GM19395 (cell line): Measurements from ENCODE around the gene NRSN2.
"Not testable (repeated sequence)": the region's sequence is repeated elsewhere in the genome, so short reads cannot be mapped to it uniquely, and the experiment has no call there.

Experiments
- ATAC-seq: cut with Tn5 transposase; IDR thresholded peaks from one replicate; pipeline ENCODE4 v1.9.1; 2021; ENCODE audit warnings: mild to moderate bottlenecking, moderate library complexity; ENCODE audit not compliant: unreplicated experiment

The NRSN2 gene

DNA sequence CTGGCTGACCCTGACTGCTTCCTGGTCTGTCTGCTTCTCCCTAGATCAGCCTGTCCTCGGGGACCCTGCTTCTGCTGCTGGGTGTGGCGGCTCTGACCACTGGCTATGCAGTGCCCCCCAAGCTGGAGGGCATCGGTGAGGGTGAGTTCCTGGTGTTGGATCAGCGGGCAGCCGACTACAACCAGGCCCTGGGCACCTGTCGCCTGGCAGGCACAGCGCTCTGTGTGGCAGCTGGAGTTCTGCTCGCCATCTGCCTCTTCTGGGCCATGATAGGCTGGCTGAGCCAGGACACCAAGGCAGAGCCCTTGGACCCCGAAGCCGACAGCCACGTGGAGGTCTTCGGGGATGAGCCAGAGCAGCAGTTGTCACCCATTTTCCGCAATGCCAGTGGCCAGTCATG is 6.3 kb downstream of the NRSN2 start:
- ATAC-seq, result no peak

DNA sequence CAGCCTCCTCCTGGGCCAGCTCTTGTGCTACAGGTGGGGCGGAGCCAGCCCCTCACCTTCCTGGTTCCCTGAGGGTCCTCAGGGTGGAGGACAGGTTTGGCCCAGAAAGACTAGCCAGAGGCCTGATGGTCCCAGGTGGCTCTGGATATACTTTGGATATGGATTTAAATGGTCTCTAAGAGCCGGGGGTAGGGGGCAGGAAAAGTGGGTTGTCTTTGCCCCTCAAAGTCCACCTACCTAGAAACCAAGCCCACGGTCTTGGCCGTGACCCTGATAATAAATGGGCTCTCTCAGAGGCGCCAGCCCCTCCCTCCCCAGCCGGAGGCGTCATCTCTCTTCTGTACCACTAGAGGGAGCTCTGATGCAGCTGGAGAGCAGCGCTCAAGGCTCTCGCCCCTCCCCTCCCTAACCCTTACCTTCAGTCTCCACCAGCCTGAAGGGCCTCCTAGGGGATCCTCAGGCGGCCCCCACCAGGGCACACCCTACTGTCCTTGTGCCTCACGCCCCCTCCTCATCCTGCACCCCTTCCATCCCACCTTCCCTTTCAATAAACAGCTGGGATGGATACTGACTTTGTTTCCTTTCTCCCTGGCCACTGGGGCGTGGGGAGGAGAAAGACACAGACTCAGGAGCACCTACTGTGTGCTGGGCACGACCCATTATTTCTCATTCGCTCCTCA is 7.5 kb downstream of the NRSN2 start:
- ATAC-seq, result peak; percentile 85

DNA sequence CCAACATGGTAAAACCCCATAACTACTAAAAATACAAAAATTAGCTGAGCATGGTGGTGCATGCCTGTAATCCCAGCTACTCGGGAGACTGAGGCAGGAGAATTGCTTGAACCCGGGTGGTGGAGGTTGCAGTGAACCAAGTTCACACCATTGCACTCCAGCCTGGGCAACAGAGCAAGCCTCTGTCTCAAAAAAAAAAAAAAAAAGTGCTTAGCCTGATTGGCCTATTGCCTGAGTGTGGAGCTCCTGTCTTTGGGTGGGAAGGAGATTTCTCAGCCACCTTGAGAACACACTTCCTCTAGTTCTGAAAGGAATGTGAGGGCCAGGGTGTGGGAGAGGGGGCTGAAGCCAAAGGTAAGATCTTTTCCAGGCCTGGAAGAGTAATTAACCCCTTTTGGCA is 9.2 kb downstream of the NRSN2 start:
- not testable (repeated sequence) for ATAC-seq

DNA sequence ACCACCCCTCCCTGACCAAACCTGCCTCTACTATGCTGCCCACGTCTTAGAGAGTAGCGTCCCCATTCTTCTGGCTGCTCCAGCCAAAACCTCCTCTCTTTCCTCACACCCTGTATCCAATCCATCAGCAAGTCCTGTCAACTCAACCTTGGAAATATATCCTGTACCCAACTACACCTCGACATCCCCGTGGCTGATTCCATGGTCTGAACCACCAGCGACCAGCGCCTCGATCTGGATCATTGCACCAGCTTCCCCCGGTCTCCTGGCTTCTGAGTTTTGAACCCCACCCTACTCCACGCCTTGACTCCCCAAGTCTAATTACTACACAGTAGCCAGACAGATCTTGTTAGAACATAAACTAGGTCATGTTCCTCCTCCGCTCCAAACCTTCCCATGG is 9.8 kb downstream of the NRSN2 start:
- ATAC-seq, result no peak

DNA sequence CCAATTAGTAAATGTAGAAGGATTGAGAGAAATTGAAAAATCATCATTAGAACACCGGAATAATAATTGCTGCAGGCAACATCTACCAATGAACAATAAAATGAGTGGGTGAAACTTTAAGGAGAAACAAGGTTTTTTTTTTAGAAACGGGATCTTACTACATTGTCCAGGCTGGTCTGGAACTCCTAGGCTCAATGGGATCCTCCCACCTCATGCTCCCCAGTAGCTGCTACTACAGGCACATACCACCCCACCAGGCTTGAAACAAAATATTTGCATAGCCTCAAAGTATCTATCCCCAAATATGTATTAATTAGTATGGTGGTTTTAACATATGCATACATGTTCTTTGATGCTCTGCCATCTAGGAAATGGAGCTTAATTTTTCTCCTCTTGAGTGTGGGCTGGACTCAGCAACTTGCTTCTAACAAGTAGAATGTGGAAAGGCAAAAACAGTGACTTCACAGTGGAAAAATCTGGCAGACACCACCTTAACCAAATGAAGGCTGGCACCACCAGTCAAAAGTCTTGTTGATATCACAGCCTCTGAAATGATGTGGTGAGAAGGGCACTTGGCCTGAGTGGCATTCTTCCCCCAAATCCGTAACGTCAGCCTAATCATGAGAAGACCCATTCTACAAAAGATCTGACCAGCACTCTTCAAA is 12.1 kb downstream of the NRSN2 start:
- ATAC-seq, result no peak

DNA sequence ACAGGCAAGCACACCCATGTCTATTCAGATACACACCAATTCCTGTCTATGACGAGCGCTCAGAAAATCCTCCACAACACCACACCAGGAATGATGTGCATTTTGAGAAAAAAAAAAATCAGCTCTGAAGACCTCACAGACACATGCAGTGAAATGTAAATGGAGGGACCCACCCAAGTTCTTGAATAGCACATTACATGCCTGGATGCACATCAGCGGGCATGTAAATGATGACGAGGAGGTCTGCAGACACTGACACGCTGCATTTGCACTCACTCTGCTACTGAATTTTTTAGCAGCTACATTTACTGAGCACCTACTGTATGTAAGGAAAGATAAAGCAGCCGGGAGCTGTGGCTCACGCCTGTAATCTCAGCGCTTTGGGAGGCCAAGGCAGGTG is 14.7 kb downstream of the NRSN2 start:
- no peak for ATAC-seq

DNA sequence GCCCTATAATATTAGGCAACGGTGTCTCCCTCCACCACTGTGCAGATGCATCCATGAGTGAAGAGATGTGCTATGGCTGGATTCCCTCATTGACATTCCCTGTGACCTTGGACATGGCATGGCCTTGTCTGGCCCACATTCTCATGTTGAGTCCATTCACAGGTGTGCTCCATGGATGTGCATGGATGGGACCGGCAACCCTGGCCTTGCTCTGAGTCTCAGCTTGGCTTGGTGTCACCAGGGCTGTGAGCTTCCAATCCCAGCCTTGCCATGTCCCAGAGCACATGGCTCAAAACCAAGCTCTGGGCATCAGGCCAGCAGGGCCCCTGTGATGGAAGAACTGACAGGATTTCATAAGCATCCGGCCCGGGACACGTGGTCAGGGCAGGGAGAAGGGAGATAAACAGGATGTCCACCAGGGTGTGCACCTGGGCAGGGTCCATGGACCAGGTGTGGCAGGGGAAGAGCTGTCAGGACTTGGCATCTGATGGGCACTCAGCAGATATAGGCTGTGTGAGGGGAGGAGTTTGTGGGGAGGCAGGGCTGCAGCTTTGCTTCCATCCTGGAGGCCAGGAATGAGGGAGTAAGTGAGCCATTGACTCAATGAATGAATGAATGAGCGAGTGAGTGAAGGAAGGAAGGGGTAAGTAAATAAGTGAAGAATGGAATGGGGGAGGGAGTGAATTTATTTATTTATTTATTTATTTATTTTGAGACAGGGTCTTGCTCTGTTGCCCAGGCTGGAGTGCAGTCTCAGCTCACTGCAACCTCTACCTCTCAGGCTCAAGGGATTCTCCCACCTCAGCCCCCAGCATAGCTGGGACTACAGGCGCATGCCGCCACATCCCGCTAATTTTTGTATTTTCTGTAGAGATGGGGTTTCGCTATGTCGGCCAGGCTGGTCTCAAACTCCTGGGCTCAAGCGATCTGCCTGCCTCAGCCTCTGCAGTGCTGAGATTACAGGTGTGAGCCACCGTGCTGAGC is 15.7 kb downstream of the NRSN2 start:
- no peak for ATAC-seq

DNA sequence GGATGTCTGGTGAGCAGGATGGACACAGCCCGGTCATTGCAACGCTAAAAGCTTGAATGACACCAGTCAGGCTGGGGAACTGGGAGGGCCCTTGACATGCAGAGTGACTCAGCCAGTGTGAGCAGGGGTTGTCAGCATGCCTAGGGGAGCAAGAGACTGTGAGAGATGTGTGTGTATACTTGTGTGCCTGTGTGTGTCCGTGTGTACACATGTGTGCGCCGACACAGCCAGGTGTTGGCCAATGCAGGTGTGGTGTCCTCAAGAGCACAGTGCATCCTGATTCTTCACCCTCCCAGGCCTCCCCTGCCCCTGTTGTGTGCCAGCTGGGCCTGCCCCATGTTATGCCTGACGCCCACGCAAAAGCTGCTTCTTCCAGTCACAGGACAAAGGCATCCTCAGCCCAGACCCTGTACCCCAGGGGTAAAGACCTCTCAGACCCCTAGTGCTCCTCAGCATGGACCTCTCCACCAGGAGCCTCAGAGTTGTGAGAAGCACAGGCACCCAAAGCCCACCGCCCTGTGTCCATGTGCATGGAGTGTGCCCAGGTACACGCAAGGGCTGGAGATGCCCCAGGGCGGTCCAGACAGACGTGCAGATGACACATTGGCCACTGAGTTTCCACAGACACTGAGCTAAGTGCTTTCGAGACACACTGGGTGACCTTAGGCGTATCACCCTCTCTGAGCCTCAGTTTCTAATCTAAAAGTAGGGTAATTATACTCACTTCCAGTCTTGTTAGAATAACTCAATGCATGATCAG is 16.6 kb downstream of the NRSN2 start:
- ATAC-seq, result no peak

DNA sequence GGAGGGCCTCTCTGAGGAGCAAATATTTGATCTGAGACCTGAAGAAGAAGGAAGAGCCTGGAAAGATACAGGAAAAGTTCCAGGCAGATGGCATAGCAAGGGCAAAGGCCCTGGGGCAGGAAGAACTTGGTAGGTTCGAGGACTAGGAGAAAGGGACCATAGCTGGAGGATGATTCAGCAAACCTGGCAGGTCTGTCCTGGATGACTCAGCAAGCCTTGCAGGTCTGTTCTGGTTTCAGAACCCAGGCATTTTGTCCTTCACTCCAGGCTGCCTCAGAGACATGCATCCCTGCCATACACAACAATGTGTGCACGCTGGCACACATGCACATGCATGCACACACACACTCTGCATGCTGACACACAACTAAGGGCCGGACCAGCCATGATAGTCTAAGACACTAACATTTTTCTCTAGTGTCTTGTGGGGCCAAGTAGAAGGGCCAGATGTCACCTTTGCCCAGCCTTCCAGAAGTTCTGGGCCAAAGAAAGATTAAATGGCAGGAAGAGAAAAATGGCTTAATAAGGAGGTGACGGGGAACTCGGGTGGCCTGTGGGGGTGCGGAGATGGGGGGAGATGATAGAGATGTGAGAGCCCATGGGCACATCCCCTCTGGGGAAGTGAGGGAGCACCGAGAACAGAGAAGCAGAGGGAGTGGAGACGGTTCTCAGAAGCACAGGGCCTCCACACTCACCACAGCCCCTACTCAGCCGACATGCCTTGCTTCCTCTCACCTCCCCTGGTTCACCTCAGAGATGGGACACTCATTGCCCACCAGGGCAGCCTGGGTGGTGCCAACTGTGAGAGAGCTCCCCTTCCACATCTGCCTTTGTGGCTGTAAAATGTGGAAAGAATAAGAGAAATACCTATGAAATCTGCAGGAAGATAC is 18.2 kb downstream of the NRSN2 start:
- no peak for ATAC-seq

DNA sequence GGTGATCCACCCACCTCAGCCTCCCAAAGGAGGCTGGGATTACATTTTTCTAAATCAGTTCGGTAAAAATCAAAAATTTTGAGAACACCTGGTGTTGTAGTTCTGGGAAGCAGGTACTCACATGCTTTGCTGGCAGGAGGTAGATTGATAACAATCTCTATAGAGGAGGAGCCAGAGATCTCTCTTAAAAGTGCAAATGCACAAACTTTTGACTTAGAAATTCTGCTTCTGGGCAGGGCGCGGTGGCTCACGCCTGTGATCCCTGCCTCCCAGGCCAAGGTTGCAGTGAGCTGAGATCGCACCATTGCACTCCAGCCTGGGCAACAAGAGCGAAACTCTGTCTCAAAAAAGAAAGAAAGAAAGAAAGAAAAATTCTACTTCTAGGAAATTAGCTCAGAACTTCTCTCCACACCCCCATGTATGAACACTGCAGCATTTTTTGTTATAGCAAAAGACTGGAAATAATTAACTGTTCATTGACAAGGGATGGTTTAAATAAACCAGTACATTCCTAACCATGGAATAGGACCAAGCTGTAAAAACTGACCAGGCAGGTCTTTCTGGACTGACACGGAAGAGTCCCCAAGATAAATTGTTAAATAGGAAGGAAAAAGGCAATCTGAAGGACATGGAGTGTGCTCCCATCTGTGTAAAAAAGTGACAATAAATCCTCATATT is 19.3 kb downstream of the NRSN2 start:
- no peak for ATAC-seq

DNA sequence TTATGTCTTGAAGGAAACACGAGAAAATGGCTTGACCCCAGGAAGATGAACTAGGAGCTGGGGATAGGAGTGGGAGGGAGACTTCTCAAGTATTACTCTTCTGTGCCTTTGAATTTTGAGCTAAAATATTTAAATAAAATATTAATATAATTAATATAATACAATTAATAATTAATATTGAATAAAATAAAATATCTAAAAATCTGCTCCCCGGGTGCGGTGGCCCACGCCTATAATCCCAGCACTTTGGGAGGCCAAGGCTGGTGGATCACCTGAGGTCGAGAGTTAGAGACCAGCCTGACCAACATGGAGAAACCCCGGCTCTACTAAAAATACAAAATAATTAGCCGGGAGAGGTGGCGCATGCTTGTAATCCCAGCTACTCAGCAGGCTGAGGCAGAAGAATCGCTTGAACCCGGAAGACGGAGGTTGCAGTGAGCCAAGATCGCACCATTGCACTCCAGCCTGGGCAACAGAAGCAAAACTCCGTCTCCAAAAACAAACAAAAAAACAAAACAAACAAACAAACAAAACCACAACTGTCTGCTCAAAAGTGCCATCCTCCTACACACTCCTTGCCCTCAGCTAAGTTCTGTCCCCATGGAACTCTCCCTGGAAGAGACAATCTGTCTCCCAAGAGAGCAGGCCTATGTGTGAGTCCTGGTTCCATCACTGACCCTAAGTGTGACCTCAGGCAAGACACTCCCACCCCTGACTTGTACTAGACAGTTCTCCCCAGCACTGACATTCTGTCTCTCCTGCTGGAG is 20.0 kb downstream of the NRSN2 start:
- no peak for ATAC-seq

DNA sequence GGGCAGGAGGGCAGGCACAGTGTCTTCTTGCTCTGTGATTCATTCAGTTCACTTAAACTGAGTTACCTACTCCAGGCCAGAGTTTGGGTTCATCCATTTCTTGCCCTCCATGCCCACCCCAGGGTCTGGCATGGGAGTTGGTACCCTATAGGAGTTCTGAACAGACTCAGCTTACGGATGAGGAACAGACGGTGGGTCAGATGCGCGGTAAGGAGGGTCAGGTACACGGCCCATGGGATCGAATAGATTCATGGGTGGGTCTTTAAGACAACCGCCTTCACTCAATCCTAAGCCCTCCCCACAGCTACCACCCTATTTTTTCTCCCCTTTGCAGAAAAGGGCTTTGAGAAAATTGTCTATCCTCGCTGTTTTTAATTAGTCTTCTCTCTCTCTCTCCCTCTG is 20.6 kb downstream of the NRSN2 start:
- ATAC-seq, result no peak

DNA sequence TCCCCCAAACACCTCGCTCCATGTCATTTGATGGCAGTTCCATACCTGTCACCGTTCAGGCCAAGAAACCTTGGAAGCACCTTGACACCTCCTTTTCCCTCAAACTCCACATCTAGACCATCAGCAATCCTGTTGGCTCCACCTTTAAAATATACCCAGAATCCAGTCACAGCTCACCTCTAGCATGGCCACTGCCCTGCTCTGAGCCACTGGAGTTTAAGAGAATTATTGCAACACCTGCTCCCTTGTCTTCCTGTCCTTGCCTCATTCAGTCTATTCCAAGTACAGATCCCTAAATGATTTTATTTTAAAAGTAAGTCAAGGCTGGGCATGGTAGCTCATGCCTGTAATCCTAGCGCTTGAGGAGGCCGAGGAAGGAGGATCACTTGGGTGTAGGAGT is 22.0 kb downstream of the NRSN2 start:
- ATAC-seq, result no peak

DNA sequence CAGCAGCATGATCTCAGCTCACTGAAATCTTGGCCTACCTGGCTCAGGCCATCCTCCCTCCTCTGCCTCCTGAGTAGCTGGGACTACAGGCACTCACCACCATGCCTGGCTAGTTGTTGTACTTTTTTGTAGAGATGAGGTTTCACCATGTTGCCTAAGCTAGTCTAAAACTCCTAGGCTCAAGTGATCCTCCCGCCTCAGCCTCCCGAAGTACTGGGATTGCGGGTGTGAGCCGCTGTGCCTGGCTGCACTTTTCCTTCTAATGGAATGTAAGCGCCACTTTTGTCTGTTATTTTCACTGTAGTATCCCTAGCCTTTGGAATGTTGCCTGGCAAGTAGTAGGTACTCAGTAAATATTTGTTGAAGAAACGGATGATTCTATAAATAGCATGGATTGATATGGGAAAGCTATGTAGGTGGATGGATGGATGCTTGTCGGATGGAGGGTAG is 23.3 kb downstream of the NRSN2 start:
- ATAC-seq, result no peak

DNA sequence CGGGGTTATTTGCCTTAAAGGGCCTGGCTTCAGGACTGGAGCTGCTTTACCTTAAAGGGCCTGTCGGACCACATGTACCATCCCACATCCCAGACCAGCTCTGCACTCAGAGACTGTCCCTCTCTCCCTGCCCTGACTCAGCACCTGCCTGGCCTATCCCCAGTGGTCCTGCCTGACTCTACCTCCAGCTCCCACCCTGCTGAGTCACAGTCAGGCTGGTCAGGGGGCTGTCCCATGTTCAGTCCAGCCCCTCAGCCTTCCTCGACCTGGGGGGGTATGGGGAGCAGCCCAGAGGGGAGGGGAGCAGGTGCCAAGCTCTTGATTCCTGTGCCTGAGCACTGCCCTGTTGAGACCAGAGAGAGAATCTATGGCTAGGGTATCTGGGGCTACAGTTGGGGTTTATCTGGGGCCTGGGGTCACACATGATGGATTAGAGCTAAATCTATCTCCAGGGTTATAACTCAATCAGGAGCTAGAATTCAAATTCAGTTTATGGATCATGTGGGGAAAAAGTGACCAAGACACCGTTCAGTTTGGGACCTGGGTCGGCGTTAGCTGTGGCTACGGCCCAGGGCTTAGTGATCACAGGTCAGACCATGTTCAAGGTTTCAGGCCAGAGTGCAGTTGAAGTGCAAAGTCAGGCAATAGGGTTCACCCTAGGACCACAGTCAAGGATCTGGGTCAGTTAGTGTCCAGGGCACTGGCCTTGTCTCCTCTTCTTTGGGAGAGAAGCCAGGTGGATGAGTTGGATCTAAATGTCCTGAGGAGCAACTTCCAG is 24.3 kb downstream of the NRSN2 start:
- ATAC-seq, result no peak

DNA sequence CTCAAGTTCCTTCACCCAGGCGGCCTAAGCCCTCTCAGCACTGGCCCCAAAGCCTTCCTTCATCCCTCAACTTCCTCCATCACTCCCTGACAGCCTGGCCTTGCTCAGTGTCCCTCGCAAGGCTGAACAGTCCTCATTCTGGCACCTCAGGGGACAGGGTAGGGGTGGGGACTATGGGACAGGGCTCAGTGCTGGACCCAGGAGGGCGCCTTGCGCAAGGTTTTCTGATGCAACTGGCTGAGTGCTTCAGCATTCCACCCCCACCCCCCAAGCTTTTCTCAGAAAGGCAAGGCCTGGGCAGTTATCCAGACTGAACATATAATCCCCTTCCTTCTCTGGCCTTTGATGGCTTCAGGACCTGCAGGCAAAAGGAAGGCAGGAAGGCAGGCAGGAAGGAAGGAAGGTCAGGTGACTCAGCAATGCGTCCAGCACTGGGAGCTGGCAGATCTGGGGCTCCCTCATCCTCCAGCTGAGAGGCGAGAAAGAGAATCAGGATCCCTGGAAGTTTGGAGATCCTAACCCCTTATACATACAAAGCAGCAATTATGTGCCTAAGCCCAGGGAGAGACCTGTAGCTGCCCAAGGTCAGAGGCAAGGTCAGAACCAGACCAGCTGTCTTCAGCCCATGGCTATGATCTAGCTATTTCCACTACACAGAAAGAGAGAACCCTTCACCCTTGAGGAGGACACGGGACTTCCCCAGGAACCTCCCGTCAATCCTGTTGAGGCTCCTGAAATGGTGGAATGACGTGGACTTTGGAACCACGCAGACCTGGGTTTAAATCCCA is 25.0 kb downstream of the NRSN2 start:
- ATAC-seq, result no peak

DNA sequence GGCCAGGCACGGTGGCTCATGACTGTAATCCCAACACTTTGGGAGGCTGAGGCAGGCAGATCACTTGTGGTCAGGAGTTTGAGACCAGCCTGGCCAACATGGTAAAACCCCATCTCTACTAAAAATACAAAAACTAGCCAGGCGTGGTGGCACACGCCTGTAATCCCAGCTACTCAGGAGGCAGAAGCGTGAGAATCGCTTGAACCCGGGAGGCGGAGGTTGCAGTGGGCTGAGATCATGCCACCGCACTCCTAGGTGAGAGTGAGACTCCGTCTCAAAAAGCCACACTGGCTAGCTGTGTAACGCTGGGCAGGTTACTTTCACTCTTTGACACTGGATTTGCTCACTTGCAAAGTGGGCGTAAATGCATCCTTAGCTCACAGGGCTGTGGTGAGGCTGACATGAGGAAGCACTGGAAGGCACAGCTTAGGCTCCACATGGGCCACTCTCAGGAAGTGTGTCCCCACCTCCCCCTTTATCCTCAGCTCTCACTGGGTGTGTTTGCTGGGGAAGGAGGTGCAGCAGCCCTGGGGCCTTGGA is 25.7 kb downstream of the NRSN2 start:
- ATAC-seq, result not testable (repeated sequence)
